ENCODE data around the gene AHNAK2.

DNA sequence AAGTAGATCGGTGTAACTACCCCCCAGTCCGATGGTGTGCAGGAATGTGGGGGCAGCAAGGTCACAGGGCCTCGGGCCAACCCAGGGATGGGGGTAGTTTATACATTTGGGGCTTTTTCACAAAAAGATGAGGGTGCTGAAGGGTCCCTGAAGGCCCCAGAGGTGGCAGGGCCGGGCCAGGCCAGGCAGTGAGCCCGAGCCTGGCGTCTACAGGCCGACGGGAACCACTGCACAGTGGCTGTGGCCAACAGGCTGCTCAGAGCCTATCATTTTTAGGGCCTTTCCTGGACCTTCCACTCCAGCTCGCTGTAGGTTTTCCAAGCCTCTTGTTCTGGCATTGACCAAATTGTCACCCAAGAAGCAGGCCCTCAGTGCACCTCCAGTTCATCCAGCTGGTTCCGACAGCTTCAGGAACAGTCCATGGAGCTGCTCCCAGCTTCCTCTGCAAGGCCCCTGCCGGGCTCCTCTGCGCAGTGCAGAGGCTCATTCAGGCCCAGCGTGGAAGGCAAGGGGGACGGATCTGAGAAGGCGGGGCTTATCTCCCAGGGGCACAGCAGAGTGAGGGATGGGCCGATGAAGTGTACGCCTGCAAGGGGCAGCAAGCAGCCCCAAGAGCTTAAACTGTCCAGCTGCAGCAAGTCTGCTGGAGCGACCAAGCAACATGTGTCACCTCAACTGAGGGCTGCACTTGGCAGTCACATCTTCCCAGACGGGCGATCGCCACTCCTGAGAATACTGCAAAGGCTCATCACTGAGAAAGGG lies 28.8 kb upstream of the AHNAK2 start:
- TF ChIP-seq, protein P1, sequence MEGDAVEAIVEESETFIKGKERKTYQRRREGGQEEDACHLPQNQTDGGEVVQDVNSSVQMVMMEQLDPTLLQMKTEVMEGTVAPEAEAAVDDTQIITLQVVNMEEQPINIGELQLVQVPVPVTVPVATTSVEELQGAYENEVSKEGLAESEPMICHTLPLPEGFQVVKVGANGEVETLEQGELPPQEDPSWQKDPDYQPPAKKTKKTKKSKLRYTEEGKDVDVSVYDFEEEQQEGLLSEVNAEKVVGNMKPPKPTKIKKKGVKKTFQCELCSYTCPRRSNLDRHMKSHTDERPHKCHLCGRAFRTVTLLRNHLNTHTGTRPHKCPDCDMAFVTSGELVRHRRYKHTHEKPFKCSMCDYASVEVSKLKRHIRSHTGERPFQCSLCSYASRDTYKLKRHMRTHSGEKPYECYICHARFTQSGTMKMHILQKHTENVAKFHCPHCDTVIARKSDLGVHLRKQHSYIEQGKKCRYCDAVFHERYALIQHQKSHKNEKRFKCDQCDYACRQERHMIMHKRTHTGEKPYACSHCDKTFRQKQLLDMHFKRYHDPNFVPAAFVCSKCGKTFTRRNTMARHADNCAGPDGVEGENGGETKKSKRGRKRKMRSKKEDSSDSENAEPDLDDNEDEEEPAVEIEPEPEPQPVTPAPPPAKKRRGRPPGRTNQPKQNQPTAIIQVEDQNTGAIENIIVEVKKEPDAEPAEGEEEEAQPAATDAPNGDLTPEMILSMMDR (IDR thresholded peaks at IDR 0.05) = no peak
- TF ChIP-seq POLR2A (IDR thresholded peaks at IDR 0.05) (no peak), EP300 (IDR thresholded peaks at IDR 0.05) (no peak)

All from ovary (tissue), 3 donors.